Measurements from ENCODE around the gene SLC25A44. TPM values are rescaled to one million over a fixed set of nuclear protein-coding genes. Genes with fewer than 3 reads are reported as not detected.

The SLC25A44 gene
- total RNA-seq, 1 donor from 2014 or later, result 5.8 TPM

GRCh38 chr1:156251527-156251926 is 57.6 kb downstream of the SLC25A44 start:
- FAIRE-seq (no peak), DNase-seq (ENCODE audit: low read depth) (no peak)
- TF ChIP-seq CTCF (IDR thresholded peaks at IDR 0.05; ENCODE audit: insufficient read depth, low read length, severe bottlenecking), result no peak
- H3K36me3 ChIP-seq (ENCODE audit: control insufficient read depth, insufficient read depth, low read length), result peaks cover 38% of the 10 kb centered on the region
- H3K27me3 ChIP-seq (ENCODE audit: control insufficient read depth, insufficient read depth, low read length), result no peaks in the 10 kb centered on the region
- no peak overlapping the region for H3K4me3 ChIP-seq (ENCODE audit: low read depth, low read length)

- Histone ChIP-seq H3K4me3 (ENCODE audit: low read depth, low read length) (no peak overlapping the region), H3K36me3 (ENCODE audit: control insufficient read depth, insufficient read depth, low read length) (peaks cover 50% of the 10 kb centered on the region), H3K27me3 (ENCODE audit: control insufficient read depth, insufficient read depth, low read length) (no peaks in the 10 kb centered on the region)
- FAIRE-seq (peak; percentile 55), DNase-seq (ENCODE audit: low read depth) (no peak)
- no peak for TF ChIP-seq CTCF (IDR thresholded peaks at IDR 0.05; ENCODE audit: insufficient read depth, low read length, severe bottlenecking)
Measured at GRCh38 chr1:156253634-156254033, 59.7 kb downstream of the SLC25A44 start.

GRCh38 chr1:156257711-156258110 is 63.8 kb downstream of the SLC25A44 start:
- no peak for FAIRE-seq
- Histone ChIP-seq H3K27me3 (ENCODE audit: control insufficient read depth, insufficient read depth, low read length) (no peaks in the 10 kb centered on the region), H3K36me3 (ENCODE audit: control insufficient read depth, insufficient read depth, low read length) (peaks cover 47% of the 10 kb centered on the region), H3K4me3 (ENCODE audit: low read depth, low read length) (no peak overlapping the region)
- no peak for TF ChIP-seq CTCF (IDR thresholded peaks at IDR 0.05; ENCODE audit: insufficient read depth, low read length, severe bottlenecking)
- DNase-seq (ENCODE audit: low read depth), result no peak

- H3K27me3 ChIP-seq (ENCODE audit: control insufficient read depth, insufficient read depth, low read length), result no peaks in the 10 kb centered on the region
- FAIRE-seq, result no peak
- peaks cover 40% of the 10 kb centered on the region for H3K36me3 ChIP-seq (ENCODE audit: control insufficient read depth, insufficient read depth, low read length)
- no peak overlapping the region for H3K4me3 ChIP-seq (ENCODE audit: low read depth, low read length)
- TF ChIP-seq CTCF (IDR thresholded peaks at IDR 0.05; ENCODE audit: insufficient read depth, low read length, severe bottlenecking), result no peak
- peak; percentile 86 for DNase-seq (ENCODE audit: low read depth)
Measured at GRCh38 chr1:156258859-156259258, 65.0 kb downstream of the SLC25A44 start.

- no peak for TF ChIP-seq CTCF (IDR thresholded peaks at IDR 0.05; ENCODE audit: insufficient read depth, low read length, severe bottlenecking)
- Histone ChIP-seq H3K36me3 (ENCODE audit: control insufficient read depth, insufficient read depth, low read length) (peaks cover 41% of the 10 kb centered on the region), H3K4me3 (ENCODE audit: low read depth, low read length) (no peak overlapping the region), H3K27me3 (ENCODE audit: control insufficient read depth, insufficient read depth, low read length) (no peaks in the 10 kb centered on the region)
- DNase-seq (ENCODE audit: low read depth) (no peak), FAIRE-seq (no peak)
Measured at GRCh38 chr1:156259805-156260204, 65.9 kb downstream of the SLC25A44 start.

GRCh38 chr1:156260896-156261295 is 67.0 kb downstream of the SLC25A44 start:
- no peaks in the 10 kb centered on the region for H3K27me3 ChIP-seq (ENCODE audit: control insufficient read depth, insufficient read depth, low read length)
- no peak overlapping the region for H3K4me3 ChIP-seq (ENCODE audit: low read depth, low read length)
- no peak for FAIRE-seq
- peaks cover 47% of the 10 kb centered on the region for H3K36me3 ChIP-seq (ENCODE audit: control insufficient read depth, insufficient read depth, low read length)
- DNase-seq (ENCODE audit: low read depth), result peak; percentile 59
- no peak for TF ChIP-seq CTCF (IDR thresholded peaks at IDR 0.05; ENCODE audit: insufficient read depth, low read length, severe bottlenecking)

Measured in bronchial epithelial cell (primary cell).